HL-60 (cell line): Measurements from ENCODE around the gene RNLS.

Experiments
- DNase-seq, 2 experiments: peaks; one replicate each; pipeline ENCODE4 v3.0.0-alpha.2; 2010 to 2020; ENCODE audit warnings: low read depth in 1 of 2, low spot score in 1 of 2
- H3K27ac ChIP-seq: fragments of 250-450 bp; sonication (Bioruptor Pico); replicated peaks from 2 replicates; pipeline ENCODE4 v1.5.1; 2020; ENCODE audit warnings: mild to moderate bottlenecking, moderate library complexity
- H3K27me3 ChIP-seq: fragments of 250-450 bp; sonication (Bioruptor Pico); 2 replicates; pipeline ENCODE4 v1.5.1; 2021; ENCODE audit warnings: mild to moderate bottlenecking, moderate library complexity; ENCODE audit not compliant: insufficient read depth, poor library complexity, severe bottlenecking
- H3K4me3 ChIP-seq: replicated peaks from 2 replicates; pipeline ENCODE4 v1.5.1; 2011; ENCODE audit warnings: mild to moderate bottlenecking, control low read depth, low read length; ENCODE audit not compliant: insufficient read depth
- GABPA ChIP-seq: IDR thresholded peaks from 2 replicates; pipeline ENCODE4 v1.6.1; 2012; ENCODE audit warnings: low read depth
- POLR2AphosphoS5 ChIP-seq: IDR thresholded peaks from 2 replicates; pipeline ENCODE4 v1.6.1; 2012; ENCODE audit warnings: low read depth
- SPI1 ChIP-seq: IDR thresholded peaks from 2 replicates; pipeline ENCODE4 v1.6.1; 2012; ENCODE audit warnings: low read depth, mild to moderate bottlenecking, borderline replicate concordance
- TF ChIP-seq, protein P1 (sequence below): IDR thresholded peaks from one replicate; pipeline ENCODE4 v1.5.1; 2011; ENCODE audit warnings: low read length, control low read depth, inconsistent platforms; ENCODE audit not compliant: insufficient read depth
- TF ChIP-seq, protein P2 (sequence below): IDR thresholded peaks from 2 replicates; pipeline ENCODE4 v1.6.1; 2012; ENCODE audit warnings: low read depth; ENCODE audit not compliant: insufficient replicate concordance

RNLS gene

DNA sequence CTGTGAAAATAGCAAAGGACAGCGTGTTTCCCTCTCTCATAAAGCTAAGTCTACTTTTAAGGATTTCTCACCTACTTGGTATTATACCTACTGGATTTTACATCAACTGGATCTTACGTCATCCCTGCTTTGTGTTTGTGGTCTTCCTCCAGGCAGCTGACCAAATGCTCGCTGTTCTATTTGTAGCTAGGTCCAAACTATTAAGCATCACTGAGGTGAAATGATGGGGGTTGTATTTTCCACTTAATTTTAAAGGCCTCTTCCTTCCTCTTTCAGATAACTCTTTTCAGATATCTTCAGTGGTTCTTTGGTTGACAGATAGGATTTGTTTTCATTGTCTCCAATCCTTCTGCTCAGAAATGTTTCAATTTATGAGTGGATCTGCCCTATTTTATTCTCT lies 169.7 kb downstream of the RNLS start:
- Histone ChIP-seq H3K4me3 (no peak overlapping the region), H3K27ac (no peak overlapping the region), H3K27me3 (no peaks in the 10 kb centered on the region)
- DNase-seq, result peak in 1 of 2 experiments; percentile 14
- TF ChIP-seq SPI1, result no peak
- no peak for TF ChIP-seq GABPA
- TF ChIP-seq, protein P1, sequence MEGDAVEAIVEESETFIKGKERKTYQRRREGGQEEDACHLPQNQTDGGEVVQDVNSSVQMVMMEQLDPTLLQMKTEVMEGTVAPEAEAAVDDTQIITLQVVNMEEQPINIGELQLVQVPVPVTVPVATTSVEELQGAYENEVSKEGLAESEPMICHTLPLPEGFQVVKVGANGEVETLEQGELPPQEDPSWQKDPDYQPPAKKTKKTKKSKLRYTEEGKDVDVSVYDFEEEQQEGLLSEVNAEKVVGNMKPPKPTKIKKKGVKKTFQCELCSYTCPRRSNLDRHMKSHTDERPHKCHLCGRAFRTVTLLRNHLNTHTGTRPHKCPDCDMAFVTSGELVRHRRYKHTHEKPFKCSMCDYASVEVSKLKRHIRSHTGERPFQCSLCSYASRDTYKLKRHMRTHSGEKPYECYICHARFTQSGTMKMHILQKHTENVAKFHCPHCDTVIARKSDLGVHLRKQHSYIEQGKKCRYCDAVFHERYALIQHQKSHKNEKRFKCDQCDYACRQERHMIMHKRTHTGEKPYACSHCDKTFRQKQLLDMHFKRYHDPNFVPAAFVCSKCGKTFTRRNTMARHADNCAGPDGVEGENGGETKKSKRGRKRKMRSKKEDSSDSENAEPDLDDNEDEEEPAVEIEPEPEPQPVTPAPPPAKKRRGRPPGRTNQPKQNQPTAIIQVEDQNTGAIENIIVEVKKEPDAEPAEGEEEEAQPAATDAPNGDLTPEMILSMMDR, result no peak
- TF ChIP-seq POLR2AphosphoS5, result no peak
- TF ChIP-seq, protein P2, sequence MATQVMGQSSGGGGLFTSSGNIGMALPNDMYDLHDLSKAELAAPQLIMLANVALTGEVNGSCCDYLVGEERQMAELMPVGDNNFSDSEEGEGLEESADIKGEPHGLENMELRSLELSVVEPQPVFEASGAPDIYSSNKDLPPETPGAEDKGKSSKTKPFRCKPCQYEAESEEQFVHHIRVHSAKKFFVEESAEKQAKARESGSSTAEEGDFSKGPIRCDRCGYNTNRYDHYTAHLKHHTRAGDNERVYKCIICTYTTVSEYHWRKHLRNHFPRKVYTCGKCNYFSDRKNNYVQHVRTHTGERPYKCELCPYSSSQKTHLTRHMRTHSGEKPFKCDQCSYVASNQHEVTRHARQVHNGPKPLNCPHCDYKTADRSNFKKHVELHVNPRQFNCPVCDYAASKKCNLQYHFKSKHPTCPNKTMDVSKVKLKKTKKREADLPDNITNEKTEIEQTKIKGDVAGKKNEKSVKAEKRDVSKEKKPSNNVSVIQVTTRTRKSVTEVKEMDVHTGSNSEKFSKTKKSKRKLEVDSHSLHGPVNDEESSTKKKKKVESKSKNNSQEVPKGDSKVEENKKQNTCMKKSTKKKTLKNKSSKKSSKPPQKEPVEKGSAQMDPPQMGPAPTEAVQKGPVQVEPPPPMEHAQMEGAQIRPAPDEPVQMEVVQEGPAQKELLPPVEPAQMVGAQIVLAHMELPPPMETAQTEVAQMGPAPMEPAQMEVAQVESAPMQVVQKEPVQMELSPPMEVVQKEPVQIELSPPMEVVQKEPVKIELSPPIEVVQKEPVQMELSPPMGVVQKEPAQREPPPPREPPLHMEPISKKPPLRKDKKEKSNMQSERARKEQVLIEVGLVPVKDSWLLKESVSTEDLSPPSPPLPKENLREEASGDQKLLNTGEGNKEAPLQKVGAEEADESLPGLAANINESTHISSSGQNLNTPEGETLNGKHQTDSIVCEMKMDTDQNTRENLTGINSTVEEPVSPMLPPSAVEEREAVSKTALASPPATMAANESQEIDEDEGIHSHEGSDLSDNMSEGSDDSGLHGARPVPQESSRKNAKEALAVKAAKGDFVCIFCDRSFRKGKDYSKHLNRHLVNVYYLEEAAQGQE, result no peak

DNA sequence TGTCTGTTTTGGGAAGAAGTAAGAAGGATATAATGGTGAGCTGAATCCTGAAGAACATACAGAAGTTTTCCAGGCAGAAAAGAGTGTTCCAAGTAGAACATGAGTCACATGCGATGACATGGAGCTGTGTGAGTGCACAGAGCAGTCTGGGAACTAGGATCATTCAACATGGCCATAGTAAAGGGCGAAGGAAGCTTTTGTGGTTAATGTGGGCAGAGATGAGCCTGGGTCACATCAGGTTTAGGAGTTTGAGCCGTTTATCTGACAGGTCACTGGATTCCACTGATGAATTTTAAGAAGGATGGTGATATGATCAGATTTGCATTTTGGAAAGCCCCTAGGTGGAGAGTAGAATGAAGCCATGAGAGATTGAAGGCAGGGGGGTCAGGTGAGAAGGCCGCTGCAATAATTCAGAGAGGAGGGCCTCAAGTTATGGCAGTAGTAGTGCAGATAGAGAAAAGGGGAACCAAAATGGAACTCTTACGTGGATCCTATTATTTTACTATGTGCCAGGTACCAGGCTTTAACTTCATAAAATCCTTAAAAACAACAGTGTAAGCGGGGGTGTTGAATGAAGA lies 171.3 kb downstream of the RNLS start:
- DNase-seq, result peak in 1 of 2 experiments; percentile 47
- H3K4me3 ChIP-seq, result no peak overlapping the region
- H3K27ac ChIP-seq, result peak overlapping the region; percentile 44
- TF ChIP-seq SPI1 (no peak), GABPA (no peak), POLR2AphosphoS5 (no peak)
- TF ChIP-seq, protein P1, result no peak
- TF ChIP-seq, protein P2, result no peak
- H3K27me3 ChIP-seq, result no peaks in the 10 kb centered on the region

DNA sequence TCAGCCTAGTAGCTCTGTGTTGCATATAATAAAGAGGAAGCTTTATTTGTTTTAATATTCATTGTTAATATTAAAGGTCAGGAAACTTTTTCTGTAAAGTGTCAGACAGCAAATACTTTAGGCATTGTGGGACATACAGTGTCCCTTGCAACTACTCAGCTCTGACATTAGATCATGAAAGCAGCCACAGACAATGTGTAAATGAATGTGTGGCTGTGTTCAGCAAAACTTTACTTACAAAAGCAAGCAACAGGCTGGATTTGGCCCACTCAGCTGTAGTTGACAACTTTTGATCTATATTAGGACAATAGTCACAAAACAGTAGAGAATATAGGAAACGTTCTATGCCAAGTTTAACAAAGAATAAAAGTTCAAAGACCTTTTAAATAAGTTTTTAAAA lies 173.3 kb downstream of the RNLS start:
- H3K27ac ChIP-seq, result peak overlapping the region; percentile 44
- H3K27me3 ChIP-seq, result no peaks in the 10 kb centered on the region
- TF ChIP-seq GABPA (no peak), POLR2AphosphoS5 (no peak), SPI1 (no peak)
- TF ChIP-seq, protein P1, result no peak
- TF ChIP-seq, protein P2, result no peak
- no peak for DNase-seq
- no peak overlapping the region for H3K4me3 ChIP-seq
